Hepatocyte (in vitro differentiated cells): ENCODE measurements around the gene ZNF544.

Experiments used
- EZH2 ChIP-seq: fragments of 200-600 bp; sonication (generic); IDR thresholded peaks from 2 replicates; pipeline ENCODE4 v1.6.1; 2016; ENCODE audit warnings: antibody characterized with exemption, mild to moderate bottlenecking, borderline replicate concordance
- TF ChIP-seq, protein P1 (sequence below): fragments of 200-600 bp; sonication (generic); IDR thresholded peaks from 2 replicates; pipeline ENCODE4 v1.5.1; 2016; ENCODE audit warnings: antibody characterized with exemption, mild to moderate bottlenecking; ENCODE audit not compliant: poor library complexity

DNA sequence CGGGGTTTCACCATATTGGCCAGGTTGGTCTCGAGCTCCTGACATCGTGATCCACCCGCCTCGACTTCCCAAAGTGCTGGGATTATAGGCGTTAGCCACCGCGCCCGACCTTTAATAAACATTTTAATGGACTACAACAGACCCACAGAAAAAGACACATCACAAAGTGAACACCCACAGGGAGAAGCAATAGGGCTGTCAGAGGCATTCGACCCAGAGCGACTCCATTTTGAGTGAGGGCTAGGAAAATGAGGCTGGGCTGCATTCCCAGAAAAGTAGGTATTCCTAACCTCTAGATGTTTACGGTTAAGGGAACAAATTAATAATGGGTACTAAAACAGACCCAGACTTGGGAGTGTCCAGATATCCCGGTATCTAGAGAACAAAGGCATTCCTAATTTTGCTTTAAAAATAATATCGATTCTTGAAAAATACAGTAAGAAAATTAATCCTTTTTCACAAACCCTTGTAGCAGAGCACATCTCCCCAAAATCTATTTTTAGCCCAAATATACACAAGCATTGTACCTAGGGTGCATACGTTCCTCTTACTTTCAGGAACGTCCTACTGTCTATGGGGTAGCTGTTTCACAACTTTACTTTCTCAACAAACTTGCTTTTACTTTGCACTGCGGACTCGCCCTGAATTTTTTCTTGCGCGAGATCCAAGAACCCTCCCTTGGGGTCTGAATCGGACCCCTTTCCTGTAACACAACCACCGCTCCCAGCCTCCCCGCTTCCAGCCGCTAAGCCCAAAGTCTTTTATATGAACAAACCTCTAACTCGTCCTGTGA is 49.2 kb downstream of the ZNF544 start:
- TF ChIP-seq, protein P1, sequence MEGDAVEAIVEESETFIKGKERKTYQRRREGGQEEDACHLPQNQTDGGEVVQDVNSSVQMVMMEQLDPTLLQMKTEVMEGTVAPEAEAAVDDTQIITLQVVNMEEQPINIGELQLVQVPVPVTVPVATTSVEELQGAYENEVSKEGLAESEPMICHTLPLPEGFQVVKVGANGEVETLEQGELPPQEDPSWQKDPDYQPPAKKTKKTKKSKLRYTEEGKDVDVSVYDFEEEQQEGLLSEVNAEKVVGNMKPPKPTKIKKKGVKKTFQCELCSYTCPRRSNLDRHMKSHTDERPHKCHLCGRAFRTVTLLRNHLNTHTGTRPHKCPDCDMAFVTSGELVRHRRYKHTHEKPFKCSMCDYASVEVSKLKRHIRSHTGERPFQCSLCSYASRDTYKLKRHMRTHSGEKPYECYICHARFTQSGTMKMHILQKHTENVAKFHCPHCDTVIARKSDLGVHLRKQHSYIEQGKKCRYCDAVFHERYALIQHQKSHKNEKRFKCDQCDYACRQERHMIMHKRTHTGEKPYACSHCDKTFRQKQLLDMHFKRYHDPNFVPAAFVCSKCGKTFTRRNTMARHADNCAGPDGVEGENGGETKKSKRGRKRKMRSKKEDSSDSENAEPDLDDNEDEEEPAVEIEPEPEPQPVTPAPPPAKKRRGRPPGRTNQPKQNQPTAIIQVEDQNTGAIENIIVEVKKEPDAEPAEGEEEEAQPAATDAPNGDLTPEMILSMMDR, result no peak
- no peak for TF ChIP-seq EZH2
